DMS53 treated with DMSO at 0.1 percent for 48 hours (cell line): ENCODE measurements around the gene RBM20.

Source experiments
- DNase-seq: peaks from one replicate; lab custom pipeline; 2025; ENCODE audit not compliant: unreplicated experiment; lab: John Stamatoyannopoulos, UW

The RBM20 gene

GRCh38 chr10:110827875-110828274 is 183.7 kb downstream of the RBM20 start:
- DNase-seq, result no peak

GRCh38 chr10:110828525-110828924 is 184.4 kb downstream of the RBM20 start:
- DNase-seq, result no peak

- no peak for DNase-seq
Observed at GRCh38 chr10:110829721-110830410, 185.7 kb downstream of the RBM20 start.

- DNase-seq, result no peak
Observed at GRCh38 chr10:110833234-110833940, 189.3 kb downstream of the RBM20 start.

GRCh38 chr10:110833941-110834628 is 189.9 kb downstream of the RBM20 start:
- no peak for DNase-seq

- DNase-seq, result no peak
Observed at GRCh38 chr10:110834629-110835301, 190.6 kb downstream of the RBM20 start.

GRCh38 chr10:110835841-110836240 is 191.7 kb downstream of the RBM20 start:
- no peak for DNase-seq

GRCh38 chr10:110836706-110837105 is 192.6 kb downstream of the RBM20 start:
- no peak for DNase-seq

GRCh38 chr10:110837418-110838171 is 193.5 kb downstream of the RBM20 start:
- no peak for DNase-seq

GRCh38 chr10:110840225-110840922 is 196.2 kb downstream of the RBM20 start:
- no peak for DNase-seq

- no peak for DNase-seq
Observed at GRCh38 chr10:110840923-110841428, 196.8 kb downstream of the RBM20 start.

GRCh38 chr10:110841767-110842267 is 197.7 kb downstream of the RBM20 start:
- DNase-seq, result no peak

GRCh38 chr10:110842326-110842904 is 198.3 kb downstream of the RBM20 start:
- DNase-seq, result no peak

GRCh38 chr10:110843031-110843430 is 198.9 kb downstream of the RBM20 start:
- no peak for DNase-seq

GRCh38 chr10:110843796-110844616 is 199.9 kb downstream of the RBM20 start:
- no peak for DNase-seq

- DNase-seq, result no peak
Observed at GRCh38 chr10:110844617-110844881, 200.4 kb downstream of the RBM20 start.

- DNase-seq, result no peak
Observed at GRCh38 chr10:110845192-110845755, 201.1 kb downstream of the RBM20 start.
